T47D (cell line): ENCODE data around the gene DSCAML1.

ENCODE experiments used
- DNase-seq, 2 experiments: peaks; one replicate each; pipeline versions ENCODE4 v3.0.0 to v3.0.0-alpha.2; 2011 to 2012; ENCODE audit warnings: low read depth in 1 of 2, low spot score in 1 of 2
- JUND ChIP-seq: IDR thresholded peaks from 2 replicates; pipeline ENCODE4 v1.6.1; 2012; ENCODE audit warnings: low read depth
- in situ Hi-C: cut with HindIII; loops from 2 replicates; pipeline ENCODE4 v1.10.0; 2016; ENCODE audit warnings: low sequenced_read_pairs, low pct_unique_long_range_greater_than_20kb

Gene DSCAML1

DNA sequence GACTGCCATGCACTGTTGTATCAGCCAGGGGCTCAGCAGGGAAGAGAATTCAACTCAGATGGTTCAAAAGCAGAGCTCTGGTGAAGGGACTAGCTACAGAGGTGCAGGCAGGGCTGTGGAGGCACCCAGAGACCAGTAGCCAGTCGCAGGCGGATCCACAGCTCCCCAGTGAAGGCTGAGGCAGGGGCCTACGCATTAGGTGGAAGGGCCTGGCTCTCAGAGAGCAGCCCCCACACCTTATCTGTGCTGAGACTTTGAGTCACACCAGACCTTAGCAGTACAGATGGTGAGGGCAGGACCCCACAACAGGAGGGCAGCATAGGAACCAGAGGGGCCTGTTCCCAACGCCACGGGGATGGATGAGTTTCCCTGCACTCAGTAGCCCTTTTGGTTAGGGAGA, 189.6 kb downstream of the DSCAML1 start:
- DNase-seq = no peak
- TF ChIP-seq JUND = no peak
- in situ Hi-C loops = no loop called here

DNA sequence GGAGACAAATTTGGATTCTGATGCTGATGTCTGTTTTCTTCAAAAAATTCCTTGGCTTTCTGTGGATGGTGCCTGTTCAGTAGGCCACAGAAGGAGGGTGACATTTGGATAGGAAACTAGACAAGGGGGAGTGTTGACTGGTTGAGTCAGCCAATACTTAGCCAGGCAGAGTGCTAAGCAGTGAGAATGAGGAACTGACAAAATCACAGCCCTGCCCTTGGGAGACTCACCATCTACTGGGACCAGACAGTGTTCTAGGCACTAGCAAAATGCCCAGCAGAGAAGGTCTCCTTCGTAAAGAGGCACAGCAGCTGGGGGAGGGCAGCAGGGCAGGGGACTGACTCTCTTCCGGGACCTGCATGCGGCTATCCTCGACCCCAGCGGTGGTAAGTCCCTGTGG, 190.2 kb downstream of the DSCAML1 start:
- DNase-seq = no peak

DNA sequence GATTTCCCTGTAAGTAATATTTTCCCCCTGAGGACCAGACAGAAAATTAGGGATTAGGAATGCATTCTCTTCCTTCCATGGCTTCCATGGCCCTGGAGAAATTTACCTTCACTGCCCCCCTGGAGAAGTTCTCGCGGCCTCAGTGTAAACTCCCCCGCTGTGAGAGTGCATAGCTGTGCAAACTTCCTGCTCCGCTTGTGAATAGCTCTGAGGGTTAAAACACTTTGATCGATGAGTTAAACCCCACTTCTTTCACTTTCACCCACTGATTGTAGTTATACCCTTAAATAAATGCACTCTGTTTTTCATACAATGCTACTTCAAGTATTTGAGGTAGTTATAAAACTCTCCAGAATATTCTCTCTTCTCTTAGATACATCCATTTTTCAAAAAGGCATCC, 190.8 kb downstream of the DSCAML1 start:
- DNase-seq = no peak
- TF ChIP-seq JUND = no peak
- in situ Hi-C loops = no loop called here

More for the DNA sequence above, 190.2 kb downstream of the DSCAML1 start:
- in situ Hi-C loops = no loop called here
- TF ChIP-seq JUND = no peak

DNA sequence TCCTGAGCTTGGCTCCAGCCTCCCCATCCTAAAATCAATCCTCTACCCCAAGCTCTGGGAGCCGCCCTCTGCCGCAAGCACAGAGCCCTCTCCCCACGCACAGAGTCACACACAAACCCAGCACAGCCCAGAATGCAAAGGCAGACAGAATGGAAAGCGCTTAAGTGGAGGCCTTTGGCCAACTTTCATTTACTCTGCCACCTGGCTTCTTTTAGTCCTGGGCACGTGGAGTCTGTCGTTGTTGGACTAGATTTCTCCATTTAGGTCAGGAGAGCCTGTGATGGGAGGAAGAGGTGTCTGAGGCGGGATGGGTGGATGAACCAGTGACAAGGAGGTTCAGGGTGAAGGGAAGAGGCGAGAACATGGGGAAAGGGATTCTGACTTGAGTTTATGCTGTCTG, 191.7 kb downstream of the DSCAML1 start:
- no peak for DNase-seq
- no peak for TF ChIP-seq JUND
- in situ Hi-C loops = no loop called here

DNA sequence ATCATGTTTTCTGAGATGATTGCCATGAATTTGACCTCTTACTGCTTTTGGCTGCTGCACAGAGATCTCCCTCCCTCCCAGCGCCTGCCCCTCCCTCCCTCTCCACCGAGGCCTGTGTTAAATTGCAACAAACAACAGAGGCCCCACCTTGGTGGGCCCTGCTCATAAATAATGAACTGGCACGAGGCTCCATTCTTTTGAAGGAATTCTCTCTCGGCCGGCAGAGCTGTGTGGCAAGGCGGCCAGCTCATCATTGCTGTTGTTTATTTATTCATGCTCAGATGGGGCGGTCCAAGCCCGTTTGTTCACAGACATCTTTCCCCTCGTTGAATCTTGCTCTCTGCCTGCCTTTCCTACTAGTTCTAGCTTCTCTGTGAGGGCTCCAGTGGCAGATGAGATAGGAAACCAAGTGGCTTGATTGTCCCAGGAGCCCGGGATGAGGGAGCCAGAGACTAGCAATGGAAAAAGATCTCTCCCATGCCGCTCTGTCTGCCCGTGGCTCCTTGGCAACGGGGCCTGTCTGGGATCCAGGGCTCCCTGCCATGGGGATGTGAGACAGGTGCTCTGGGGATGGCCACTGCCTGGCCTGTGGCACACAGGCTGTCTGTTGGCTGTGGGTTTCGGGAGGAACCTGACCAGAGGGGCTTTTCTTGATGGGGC, 192.6 kb downstream of the DSCAML1 start:
- no peak for TF ChIP-seq JUND
- DNase-seq = no peak
- in situ Hi-C loops = no loop called here

DNA sequence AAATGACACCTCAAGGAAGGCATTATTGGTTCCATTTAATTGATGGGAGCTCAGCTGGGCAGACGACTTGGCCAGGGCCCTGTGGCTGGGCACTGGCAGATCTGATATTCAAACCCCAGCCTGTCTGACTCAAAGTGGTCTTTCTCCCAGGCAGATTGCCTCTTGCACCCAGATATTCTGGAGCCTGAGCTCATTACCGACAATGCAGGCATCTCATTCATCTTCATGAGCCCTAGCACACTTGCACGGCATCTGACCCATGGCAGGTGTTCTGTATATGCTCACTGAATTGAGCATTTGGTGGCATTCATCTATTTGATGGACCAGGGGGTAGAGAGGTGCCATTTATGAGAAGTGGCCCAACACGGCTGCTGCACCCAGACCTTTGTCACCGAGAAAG, 193.1 kb downstream of the DSCAML1 start:
- no peak for DNase-seq
- in situ Hi-C loops = no loop called here
- no peak for TF ChIP-seq JUND

DNA sequence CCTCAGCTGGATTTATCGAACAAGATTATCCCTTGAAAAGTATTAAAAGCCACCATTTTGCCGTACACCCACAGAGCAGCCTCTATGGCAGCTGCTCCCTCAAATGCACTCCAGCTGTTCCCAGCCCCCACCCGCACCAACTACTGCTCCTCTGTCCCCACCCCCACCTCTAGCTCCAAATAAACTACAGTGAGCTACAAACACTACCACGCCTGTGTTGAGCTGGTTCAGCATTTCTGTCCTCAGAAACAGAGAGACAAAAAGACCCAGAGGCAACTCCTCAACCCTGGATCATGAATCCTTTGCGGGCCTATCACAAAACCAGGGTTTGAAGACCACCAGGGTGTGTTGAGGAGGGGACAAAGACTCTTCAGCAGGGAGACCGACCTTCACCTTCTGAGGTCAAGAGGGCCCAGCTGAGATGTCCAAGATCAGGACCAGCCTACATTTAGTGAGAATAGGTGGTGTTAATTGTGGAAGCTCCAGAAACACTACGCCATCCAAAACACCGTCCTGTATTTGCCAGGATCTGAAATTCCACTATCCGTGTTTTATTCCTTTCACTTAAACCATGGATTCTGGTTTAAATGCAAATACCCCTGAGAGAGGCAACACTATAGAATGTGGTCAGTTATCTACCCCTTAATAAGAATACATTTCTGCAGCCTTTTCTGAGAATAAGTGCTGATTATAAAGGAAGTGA, 195.9 kb downstream of the DSCAML1 start:
- in situ Hi-C loops = no loop called here
- TF ChIP-seq JUND = no peak

DNA sequence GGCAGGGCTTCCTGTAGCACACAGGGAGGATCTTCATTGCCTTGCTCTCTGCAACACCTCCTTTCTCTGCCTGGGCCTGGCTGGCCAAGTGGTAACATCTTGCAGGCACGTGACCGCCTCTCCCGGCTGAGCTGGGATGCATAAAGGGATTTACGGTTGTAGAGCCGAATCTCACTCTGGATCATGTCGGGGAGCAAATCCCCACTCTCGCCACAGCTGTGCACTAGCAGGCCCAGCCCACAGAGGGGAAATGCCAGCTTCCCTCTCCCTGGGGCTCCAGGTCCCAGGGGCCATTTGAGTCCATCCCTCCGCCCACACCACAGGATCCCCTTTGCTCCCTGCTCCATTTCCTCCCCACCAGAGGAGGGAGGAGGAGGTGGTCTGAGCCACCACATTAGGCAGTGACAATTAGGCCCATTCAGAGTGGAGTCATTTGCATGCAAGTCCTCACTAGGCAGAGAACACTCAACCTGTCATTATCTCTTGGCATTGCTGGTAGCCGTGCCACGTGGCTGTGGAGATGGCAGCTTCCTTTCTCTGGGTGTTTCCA, 196.7 kb downstream of the DSCAML1 start:
- in situ Hi-C loops = no loop called here
- TF ChIP-seq JUND = no peak
- no peak for DNase-seq

More for the DNA sequence above, 195.9 kb downstream of the DSCAML1 start:
- no peak for DNase-seq

DNA sequence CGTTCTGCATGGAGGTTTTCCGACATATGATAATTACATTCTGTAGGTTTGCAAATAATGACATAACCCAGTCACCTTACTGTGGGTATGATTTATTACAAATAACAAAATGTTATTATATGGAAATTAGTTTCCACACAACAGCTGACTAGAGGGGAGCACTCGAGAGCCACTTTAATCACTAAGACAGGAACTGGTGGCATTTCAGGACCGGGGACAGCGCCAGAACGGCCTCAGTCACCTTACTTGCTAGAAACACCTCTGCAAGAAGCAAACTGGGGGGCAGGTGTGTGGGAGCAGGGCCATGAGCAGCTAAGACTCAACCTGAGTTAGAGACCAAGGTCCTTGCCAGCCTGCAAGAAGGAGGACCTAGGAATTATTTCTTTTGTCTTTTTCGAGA, 199.9 kb downstream of the DSCAML1 start:
- in situ Hi-C loops = no loop called here
- no peak for TF ChIP-seq JUND
- DNase-seq = peak; percentile 85 to 89

DNA sequence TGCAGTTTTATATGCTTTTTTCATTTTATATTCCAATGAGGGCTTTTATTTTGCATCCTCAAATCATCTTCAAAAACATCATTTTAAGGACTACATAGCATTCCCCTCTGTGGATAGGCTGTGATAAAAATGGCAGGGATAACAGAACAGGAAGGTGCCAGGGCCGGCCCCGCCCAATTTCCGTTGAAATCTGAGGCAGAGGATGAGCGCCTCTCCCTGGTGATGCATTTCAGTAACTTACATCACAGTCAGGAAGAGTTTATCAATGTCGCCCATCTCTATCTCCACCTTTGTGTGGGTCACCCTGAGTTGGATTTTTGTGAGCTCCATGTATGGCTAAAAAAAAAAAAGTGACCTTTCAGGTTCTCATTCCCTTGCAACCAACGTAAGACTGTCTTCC, 201.6 kb downstream of the DSCAML1 start:
- no peak for DNase-seq
- no peak for TF ChIP-seq JUND
- in situ Hi-C loops = no loop called here

DNA sequence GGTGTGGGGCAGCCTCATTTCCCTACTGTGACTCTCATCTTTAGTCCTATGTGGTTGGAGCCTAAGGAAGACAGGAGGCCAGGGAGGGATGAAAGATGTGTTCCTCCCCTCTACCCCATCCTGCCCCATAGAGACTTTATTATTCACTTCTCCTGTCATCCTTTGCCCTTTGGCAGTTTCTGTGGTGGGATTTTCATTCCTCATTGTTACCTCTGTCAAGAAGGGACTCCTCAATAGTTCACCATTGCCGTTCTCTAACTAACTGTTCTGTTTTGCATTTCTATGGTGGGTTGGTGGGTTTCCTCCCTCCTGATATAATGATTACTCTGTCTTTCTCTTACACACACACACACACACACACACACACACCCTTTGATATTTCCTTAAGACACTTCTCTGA, 202.3 kb downstream of the DSCAML1 start:
- no peak for TF ChIP-seq JUND
- in situ Hi-C loops = no loop called here
- no peak for DNase-seq

DNA sequence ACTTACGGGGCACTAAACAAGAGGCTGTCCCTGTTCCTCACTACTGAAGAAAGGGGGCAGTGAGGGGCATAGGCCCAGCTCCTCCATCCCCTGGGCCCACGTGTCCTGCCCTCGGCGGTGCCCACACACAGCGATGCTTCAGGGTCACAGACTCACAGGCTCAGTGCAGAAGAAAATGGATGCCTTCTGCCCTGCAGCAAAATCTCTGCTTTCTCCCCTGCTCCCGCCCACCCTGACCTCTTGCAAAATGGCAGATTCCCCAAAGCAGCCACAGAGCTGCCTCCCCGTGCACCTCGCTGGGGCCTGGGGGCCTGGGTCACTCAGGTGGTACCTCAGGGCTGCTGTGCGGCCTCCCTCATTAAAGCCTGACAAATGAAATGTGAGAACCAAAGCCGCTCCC, 204.0 kb downstream of the DSCAML1 start:
- no peak for DNase-seq
- in situ Hi-C loops = no loop called here
- TF ChIP-seq JUND = no peak

DNA sequence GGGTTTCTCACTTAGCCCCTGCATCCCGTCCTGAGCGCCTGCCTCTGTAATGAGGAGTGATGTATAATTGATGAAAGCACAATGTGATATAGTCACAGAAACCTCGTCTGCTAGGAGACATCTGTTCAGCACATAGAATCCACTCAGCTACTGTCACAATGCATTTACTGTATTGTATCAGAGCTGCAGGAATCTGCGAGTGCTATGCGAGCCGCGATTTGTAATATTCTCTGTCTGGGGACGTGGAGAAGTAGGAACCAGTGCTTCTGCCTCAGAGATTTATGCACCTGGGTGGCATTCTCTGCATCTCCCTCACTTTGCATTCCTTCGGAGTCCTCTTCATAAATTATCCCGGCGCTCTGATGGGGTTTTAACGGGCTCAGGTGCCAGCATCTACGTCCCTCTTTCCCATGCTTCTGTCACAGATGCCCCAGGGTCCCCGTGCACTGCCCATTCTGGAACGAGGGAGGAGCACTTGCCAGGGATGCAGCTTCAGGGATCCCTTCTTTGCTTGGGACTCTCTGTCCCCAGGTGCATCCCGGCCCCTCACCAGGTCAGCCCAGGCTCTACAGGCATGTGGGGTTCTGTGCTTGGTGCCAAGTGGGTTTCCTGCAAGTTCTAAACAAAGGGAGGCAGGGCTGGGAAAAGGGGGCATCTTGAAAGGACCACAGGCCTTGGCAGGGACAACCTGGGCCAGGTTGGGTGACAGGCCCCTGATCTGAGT, 205.5 kb downstream of the DSCAML1 start:
- DNase-seq = no peak
- in situ Hi-C loops = no loop called here
- TF ChIP-seq JUND = no peak
